HepG2 (cell line): ENCODE measurements around the gene STRN3. TPM values are rescaled to one million over a fixed set of nuclear protein-coding genes. Genes with fewer than 3 reads are reported as not detected.

Experiments used
- HOXD1 ChIP-seq: sonication (generic); formaldehyde crosslinking; IDR thresholded peaks from 2 replicates; pipeline ENCODE4 v1.5.0; 2020; ENCODE audit warnings: missing genetic modification reagents
- IKZF1 ChIP-seq: fragments of 450-650 bp; IDR thresholded peaks from 2 replicates; pipeline ENCODE4 v1.7.1; 2016
- MBNL3 ChIP-seq: fragments of 250-450 bp; sonication (Bioruptor Pico); conservative IDR thresholded peaks from 2 replicates; pipeline ENCODE4 v1.8.0; 2022; ENCODE audit warnings: mild to moderate bottlenecking, inconsistent platforms
- NFKB2 ChIP-seq: sonication (generic); formaldehyde crosslinking; IDR thresholded peaks from 2 replicates; pipeline ENCODE4 v1.4.0; 2020; ENCODE audit warnings: missing genetic modification reagents, borderline replicate concordance
- RBFOX2 ChIP-seq: fragments of 200-400 bp; formaldehyde crosslinking; IDR thresholded peaks from 2 replicates; pipeline ENCODE4 v1.6.1; 2017; ENCODE audit warnings: low read depth, mild to moderate bottlenecking, low read length
- RCOR2 ChIP-seq: IDR thresholded peaks from 2 replicates; pipeline ENCODE4 v1.6.1; 2016; ENCODE audit warnings: missing biosample characterization, missing genetic modification reagents
- RXRB ChIP-seq: IDR thresholded peaks from 2 replicates; pipeline ENCODE4 v1.6.1; 2016; ENCODE audit warnings: borderline replicate concordance, missing genetic modification reagents, missing compliant biosample characterization
- SAP130 ChIP-seq: IDR thresholded peaks from 2 replicates; pipeline ENCODE4 v1.6.1; 2016; ENCODE audit warnings: low read depth
- SSRP1 ChIP-seq: IDR thresholded peaks from 2 replicates; pipeline ENCODE4 v1.6.1; 2016; ENCODE audit warnings: control low read depth
- ZBTB3 ChIP-seq: sonication (generic); formaldehyde crosslinking; IDR thresholded peaks from 2 replicates; pipeline ENCODE4 v1.4.0; 2020; ENCODE audit warnings: low read depth, mild to moderate bottlenecking, moderate library complexity, missing genetic modification reagents, borderline replicate concordance
- ZNF629 ChIP-seq: sonication (generic); formaldehyde crosslinking; conservative IDR thresholded peaks from 2 replicates; pipeline ENCODE4 v1.5.0; 2020; ENCODE audit warnings: missing genetic modification reagents
- ZNF746 ChIP-seq: sonication (generic); formaldehyde crosslinking; IDR thresholded peaks from 2 replicates; pipeline ENCODE4 v1.8.0; 2022; ENCODE audit warnings: mild to moderate bottlenecking, missing genetic modification reagents
- polyA plus RNA-seq, 8 experiments: library from polyadenylated mRNA; depleted of rRNA in 3 of 8; stranded (reverse) in 7 of 8; unstranded in 1 of 8; fragments of >200 nt; fragmentation: Illumina TruSeq in 4 of 8; extraction: Trizol in 4 of 8; gene quantifications; 2 replicates each; pipeline versions ENCODE4 v1.2.1 to v1.2.3, GENCODE V29; 2011 to 2016; ENCODE audit warnings: low read depth in 4 of 8, missing spikeins in 1 of 8, mixed read lengths in 1 of 8; ENCODE audit not compliant: insufficient read depth in 1 of 8
- total RNA-seq, 5 experiments: library from RNA; depleted of rRNA; stranded (reverse); fragments of >200 nt; fragmentation: Illumina TruSeq; extraction: Trizol; gene quantifications; 2 replicates each; pipeline ENCODE4 v1.2.3, GENCODE V29; 2016; ENCODE audit warnings: low read depth in 1 of 5
- TF ChIP-seq, protein P1 (sequence below): sonication (generic); formaldehyde crosslinking; IDR thresholded peaks from 2 replicates; pipeline ENCODE4 v1.4.0; 2020; ENCODE audit warnings: missing genetic modification reagents, mild to moderate bottlenecking, borderline replicate concordance
- TF ChIP-seq, protein P2 (sequence below): IDR thresholded peaks from 2 replicates; pipeline ENCODE4 v1.6.1; 2012; ENCODE audit warnings: low read depth, low read length, improper control_type of control experiment
- TF ChIP-seq, protein P3 (sequence below): sonication (generic); formaldehyde crosslinking; IDR thresholded peaks from 2 replicates; pipeline ENCODE4 v1.4.0; 2020; ENCODE audit warnings: missing genetic modification reagents
- TF ChIP-seq, protein P4 (sequence below): sonication (generic); formaldehyde crosslinking; IDR thresholded peaks from 2 replicates; pipeline ENCODE4 v1.4.0; 2020; ENCODE audit warnings: missing genetic modification reagents
- TF ChIP-seq, protein P5 (sequence below), 2 experiments: sonication (generic) in 1 of 2; formaldehyde crosslinking in 1 of 2; IDR thresholded peaks; 2 replicates each; pipeline versions ENCODE4 v1.4.0 to v1.6.1; 2018 to 2020; ENCODE audit warnings: missing genetic modification reagents in 2 of 2, borderline replicate concordance in 1 of 2, low read depth in 1 of 2, mild to moderate bottlenecking in 1 of 2, missing biosample characterization in 1 of 2

STRN3 gene
- total and polyA plus RNA-seq, 2 of the 13 experiments (the other 11 are each of a cell fraction or from before 2014, with no cell fraction given): 49.4 to 123 TPM

DNA sequence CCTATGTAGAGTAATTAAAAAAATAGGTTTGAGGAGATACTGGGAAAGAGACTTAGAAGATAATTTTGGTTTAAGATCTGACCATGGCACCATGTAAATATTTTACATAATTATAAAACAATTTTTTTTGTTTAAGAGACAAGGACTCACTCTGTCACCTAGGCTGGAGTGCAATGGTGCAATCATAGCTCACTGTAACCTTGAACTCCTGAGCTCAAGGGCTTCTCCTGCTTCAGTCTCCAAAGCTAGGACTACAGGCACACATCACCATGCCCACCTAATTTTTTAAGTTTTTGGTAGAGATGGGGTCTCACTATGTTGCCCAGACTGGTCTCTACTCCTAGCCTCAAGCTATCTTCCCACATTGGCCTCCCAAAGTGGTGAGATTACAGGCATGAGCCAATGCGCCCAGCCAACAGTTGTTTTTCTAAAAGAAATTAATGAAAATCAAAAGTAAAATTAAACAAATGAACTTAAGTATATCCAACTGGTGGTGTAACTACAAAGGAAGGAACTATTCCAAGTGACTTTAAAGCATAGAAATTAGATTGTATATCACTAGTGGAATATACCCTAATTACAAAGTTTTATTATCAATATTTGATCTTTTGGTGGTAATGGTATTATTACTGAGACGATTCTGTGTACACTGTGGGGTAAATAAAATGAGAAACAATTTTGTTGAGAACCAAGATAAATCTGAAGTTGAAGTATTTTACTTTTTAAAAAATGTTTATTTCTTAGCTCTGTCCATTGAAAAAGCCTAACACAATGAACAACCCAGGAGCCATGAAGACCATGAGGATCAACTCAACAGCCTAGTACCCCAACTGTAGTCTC lies 122.7 kb downstream of the STRN3 start (continued):
- no peak for TF ChIP-seq RCOR2
- no peak for TF ChIP-seq ZBTB3 (CRISPR knock-in tag)
- no peak for TF ChIP-seq ZNF629 (CRISPR knock-in tag)
- no peak for TF ChIP-seq IKZF1
- TF ChIP-seq, protein P1, sequence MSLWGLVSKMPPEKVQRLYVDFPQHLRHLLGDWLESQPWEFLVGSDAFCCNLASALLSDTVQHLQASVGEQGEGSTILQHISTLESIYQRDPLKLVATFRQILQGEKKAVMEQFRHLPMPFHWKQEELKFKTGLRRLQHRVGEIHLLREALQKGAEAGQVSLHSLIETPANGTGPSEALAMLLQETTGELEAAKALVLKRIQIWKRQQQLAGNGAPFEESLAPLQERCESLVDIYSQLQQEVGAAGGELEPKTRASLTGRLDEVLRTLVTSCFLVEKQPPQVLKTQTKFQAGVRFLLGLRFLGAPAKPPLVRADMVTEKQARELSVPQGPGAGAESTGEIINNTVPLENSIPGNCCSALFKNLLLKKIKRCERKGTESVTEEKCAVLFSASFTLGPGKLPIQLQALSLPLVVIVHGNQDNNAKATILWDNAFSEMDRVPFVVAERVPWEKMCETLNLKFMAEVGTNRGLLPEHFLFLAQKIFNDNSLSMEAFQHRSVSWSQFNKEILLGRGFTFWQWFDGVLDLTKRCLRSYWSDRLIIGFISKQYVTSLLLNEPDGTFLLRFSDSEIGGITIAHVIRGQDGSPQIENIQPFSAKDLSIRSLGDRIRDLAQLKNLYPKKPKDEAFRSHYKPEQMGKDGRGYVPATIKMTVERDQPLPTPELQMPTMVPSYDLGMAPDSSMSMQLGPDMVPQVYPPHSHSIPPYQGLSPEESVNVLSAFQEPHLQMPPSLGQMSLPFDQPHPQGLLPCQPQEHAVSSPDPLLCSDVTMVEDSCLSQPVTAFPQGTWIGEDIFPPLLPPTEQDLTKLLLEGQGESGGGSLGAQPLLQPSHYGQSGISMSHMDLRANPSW (CRISPR knock-in tag): no peak
- no peak for TF ChIP-seq MBNL3
- TF ChIP-seq RXRB (CRISPR knock-in tag): peak; percentile 64; the same call in 1 of the 2 replicates
- TF ChIP-seq, protein P2, sequence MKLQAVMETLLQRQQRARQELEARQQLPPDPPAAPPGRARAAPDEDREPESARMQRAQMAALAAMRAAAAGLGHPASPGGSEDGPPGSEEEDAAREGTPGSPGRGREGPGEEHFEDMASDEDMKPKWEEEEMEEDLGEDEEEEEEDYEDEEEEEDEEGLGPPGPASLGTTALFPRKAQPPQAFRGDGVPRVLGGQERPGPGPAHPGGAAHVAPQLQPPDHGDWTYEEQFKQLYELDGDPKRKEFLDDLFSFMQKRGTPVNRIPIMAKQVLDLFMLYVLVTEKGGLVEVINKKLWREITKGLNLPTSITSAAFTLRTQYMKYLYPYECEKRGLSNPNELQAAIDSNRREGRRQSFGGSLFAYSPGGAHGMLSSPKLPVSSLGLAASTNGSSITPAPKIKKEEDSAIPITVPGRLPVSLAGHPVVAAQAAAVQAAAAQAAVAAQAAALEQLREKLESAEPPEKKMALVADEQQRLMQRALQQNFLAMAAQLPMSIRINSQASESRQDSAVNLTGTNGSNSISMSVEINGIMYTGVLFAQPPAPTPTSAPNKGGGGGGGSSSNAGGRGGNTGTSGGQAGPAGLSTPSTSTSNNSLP: peak; percentile 59; the same call in 1 of the 2 replicates
- TF ChIP-seq, protein P3, sequence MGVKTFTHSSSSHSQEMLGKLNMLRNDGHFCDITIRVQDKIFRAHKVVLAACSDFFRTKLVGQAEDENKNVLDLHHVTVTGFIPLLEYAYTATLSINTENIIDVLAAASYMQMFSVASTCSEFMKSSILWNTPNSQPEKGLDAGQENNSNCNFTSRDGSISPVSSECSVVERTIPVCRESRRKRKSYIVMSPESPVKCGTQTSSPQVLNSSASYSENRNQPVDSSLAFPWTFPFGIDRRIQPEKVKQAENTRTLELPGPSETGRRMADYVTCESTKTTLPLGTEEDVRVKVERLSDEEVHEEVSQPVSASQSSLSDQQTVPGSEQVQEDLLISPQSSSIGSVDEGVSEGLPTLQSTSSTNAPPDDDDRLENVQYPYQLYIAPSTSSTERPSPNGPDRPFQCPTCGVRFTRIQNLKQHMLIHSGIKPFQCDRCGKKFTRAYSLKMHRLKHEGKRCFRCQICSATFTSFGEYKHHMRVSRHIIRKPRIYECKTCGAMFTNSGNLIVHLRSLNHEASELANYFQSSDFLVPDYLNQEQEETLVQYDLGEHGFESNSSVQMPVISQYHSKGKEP: no peak
- TF ChIP-seq HOXD1 (CRISPR knock-in tag): no peak
- TF ChIP-seq RBFOX2: no peak
- TF ChIP-seq SSRP1 (CRISPR knock-in tag): no peak
- no peak for TF ChIP-seq ZNF746
- no peak; the same call in 1 of the 2 replicates for TF ChIP-seq SAP130
- TF ChIP-seq, protein P4, sequence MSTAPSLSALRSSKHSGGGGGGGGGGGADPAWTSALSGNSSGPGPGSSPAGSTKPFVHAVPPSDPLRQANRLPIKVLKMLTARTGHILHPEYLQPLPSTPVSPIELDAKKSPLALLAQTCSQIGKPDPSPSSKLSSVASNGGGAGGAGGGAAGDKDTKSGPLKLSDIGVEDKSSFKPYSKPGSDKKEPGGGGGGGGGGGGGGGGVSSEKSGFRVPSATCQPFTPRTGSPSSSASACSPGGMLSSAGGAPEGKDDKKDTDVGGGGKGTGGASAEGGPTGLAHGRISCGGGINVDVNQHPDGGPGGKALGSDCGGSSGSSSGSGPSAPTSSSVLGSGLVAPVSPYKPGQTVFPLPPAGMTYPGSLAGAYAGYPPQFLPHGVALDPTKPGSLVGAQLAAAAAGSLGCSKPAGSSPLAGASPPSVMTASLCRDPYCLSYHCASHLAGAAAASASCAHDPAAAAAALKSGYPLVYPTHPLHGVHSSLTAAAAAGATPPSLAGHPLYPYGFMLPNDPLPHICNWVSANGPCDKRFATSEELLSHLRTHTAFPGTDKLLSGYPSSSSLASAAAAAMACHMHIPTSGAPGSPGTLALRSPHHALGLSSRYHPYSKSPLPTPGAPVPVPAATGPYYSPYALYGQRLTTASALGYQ (CRISPR knock-in tag): no peak
- TF ChIP-seq, protein P5, sequence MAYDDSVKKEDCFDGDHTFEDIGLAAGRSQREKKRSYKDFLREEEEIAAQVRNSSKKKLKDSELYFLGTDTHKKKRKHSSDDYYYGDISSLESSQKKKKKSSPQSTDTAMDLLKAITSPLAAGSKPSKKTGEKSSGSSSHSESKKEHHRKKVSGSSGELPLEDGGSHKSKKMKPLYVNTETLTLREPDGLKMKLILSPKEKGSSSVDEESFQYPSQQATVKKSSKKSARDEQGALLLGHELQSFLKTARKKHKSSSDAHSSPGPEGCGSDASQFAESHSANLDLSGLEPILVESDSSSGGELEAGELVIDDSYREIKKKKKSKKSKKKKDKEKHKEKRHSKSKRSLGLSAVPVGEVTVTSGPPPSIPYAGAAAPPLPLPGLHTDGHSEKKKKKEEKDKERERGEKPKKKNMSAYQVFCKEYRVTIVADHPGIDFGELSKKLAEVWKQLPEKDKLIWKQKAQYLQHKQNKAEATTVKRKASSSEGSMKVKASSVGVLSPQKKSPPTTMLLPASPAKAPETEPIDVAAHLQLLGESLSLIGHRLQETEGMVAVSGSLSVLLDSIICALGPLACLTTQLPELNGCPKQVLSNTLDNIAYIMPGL (CRISPR knock-in tag; IDR thresholded peaks at IDR 0.05; ENCODE audit: borderline replicate concordance in 1 of 2, low read depth in 1 of 2): no peak
- no peak for TF ChIP-seq NFKB2 (CRISPR knock-in tag)
